Parathyroid adenoma (tissue), 2 donors: ENCODE measurements around the gene COL4A2.

Experiments used
- H2AFZ ChIP-seq: fragments of 300-600 bp; sonication (generic); one replicate; pipeline ENCODE4 v1.7.0; 2017; ENCODE audit warnings: antibody characterized with exemption, mild to moderate bottlenecking
- H3K27ac ChIP-seq: fragments of 300-600 bp; sonication (generic); one replicate; pipeline ENCODE4 v1.7.0; 2017
- H3K27me3 ChIP-seq: fragments of 300-600 bp; sonication (generic); one replicate; pipeline ENCODE4 v1.7.0; 2017; ENCODE audit warnings: low read length; ENCODE audit not compliant: control insufficient read depth, insufficient read depth
- H3K36me3 ChIP-seq: fragments of 300-600 bp; sonication (generic); one replicate; pipeline ENCODE4 v1.7.0; 2017; ENCODE audit warnings: low read length; ENCODE audit not compliant: control insufficient read depth, insufficient read depth
- H3K4me1 ChIP-seq: fragments of 300-600 bp; sonication (generic); one replicate; pipeline ENCODE4 v1.7.0; 2017; ENCODE audit warnings: control low read depth
- H3K4me2 ChIP-seq: fragments of 300-600 bp; sonication (generic); one replicate; pipeline ENCODE4 v1.7.0; 2017; ENCODE audit warnings: low read length
- H3K4me3 ChIP-seq: fragments of 300-600 bp; sonication (generic); one replicate; pipeline ENCODE4 v1.7.0; 2017; ENCODE audit warnings: low read depth, low read length
- H3K79me2 ChIP-seq: fragments of 300-600 bp; sonication (generic); one replicate; pipeline ENCODE4 v1.7.0; 2017; ENCODE audit warnings: control low read depth
- H3K9ac ChIP-seq: fragments of 300-600 bp; sonication (generic); one replicate; pipeline ENCODE4 v1.7.0; 2017; ENCODE audit warnings: mild to moderate bottlenecking
- H3K9me3 ChIP-seq: fragments of 300-600 bp; sonication (generic); one replicate; pipeline ENCODE4 v1.7.0; 2017; ENCODE audit warnings: low read length; ENCODE audit not compliant: control insufficient read depth
- TF ChIP-seq, protein P1 (sequence below): fragments of 300-600 bp; sonication (generic); IDR thresholded peaks from one replicate; pipeline ENCODE4 v1.7.0; 2017; ENCODE audit warnings: antibody characterized with exemption, mild to moderate bottlenecking
- donor health status: primary hyperparathyroidism.

COL4A2 gene

DNA sequence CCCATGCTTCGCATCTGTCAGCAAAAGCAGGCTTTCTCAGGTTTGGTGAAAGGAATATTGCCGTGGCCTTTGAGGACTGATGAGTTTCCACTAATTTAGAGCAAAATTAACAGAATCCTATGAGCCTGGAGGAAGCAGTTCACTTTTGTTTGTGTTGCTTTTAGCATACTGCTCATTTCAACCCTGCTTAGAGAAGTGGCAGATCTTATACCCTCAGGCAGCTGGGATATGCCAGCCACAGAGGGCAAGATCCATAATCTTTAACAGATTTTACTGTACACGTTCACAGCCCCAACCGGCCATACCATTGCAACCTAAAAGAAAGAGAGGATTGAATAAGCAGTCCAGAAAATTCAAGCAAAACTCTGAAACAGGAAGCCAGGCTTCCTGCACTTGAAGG is 60.5 kb downstream of the COL4A2 start:
- H3K79me2 ChIP-seq: no peaks in the 10 kb centered on the region
- H3K9ac ChIP-seq: no peak overlapping the region
- H3K9me3 ChIP-seq: no peaks in the 10 kb centered on the region
- H2AFZ ChIP-seq: no peak overlapping the region
- H3K4me3 ChIP-seq: no peak overlapping the region
- TF ChIP-seq, protein P1, sequence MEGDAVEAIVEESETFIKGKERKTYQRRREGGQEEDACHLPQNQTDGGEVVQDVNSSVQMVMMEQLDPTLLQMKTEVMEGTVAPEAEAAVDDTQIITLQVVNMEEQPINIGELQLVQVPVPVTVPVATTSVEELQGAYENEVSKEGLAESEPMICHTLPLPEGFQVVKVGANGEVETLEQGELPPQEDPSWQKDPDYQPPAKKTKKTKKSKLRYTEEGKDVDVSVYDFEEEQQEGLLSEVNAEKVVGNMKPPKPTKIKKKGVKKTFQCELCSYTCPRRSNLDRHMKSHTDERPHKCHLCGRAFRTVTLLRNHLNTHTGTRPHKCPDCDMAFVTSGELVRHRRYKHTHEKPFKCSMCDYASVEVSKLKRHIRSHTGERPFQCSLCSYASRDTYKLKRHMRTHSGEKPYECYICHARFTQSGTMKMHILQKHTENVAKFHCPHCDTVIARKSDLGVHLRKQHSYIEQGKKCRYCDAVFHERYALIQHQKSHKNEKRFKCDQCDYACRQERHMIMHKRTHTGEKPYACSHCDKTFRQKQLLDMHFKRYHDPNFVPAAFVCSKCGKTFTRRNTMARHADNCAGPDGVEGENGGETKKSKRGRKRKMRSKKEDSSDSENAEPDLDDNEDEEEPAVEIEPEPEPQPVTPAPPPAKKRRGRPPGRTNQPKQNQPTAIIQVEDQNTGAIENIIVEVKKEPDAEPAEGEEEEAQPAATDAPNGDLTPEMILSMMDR: no peak
- H3K36me3 ChIP-seq: no peaks in the 10 kb centered on the region
- no peak overlapping the region for H3K4me2 ChIP-seq
- H3K27ac ChIP-seq: no peak overlapping the region
- H3K4me1 ChIP-seq: no peaks in the 10 kb centered on the region
- no peaks in the 10 kb centered on the region for H3K27me3 ChIP-seq

DNA sequence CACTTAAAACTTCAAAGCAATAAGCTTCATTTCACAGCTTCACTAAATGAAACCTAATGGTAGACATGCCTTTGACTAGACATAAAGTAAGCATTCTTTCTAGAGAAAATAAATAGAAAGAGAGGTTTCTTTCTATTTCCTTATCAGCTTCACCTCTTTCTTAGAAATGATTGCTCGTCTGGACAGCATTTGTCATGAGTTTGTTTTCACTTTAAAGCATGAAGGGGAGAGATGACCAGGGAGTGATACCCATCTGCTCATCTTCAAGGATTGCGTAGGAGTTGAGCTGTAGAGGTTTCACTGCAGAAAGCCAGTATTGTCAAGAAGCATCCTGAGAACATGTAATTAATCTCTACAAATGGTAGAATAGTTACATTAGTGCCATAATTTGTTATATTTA is 61.3 kb downstream of the COL4A2 start:
- Histone ChIP-seq H3K27ac (no peak overlapping the region), H3K4me2 (no peak overlapping the region), H2AFZ (no peak overlapping the region), H3K27me3 (no peaks in the 10 kb centered on the region), H3K36me3 (no peaks in the 10 kb centered on the region), H3K4me1 (no peaks in the 10 kb centered on the region), H3K9me3 (no peaks in the 10 kb centered on the region), H3K4me3 (no peak overlapping the region), H3K9ac (no peak overlapping the region), H3K79me2 (no peaks in the 10 kb centered on the region)
- TF ChIP-seq, protein P1: no peak

- TF ChIP-seq, protein P1: no peak
Measured at GRCh38 chr13:110369400-110369799, 62.3 kb downstream of the COL4A2 start.

GRCh38 chr13:110371550-110372465 is 64.7 kb downstream of the COL4A2 start:
- Histone ChIP-seq H3K4me2 (no peak overlapping the region), H3K79me2 (no peaks in the 10 kb centered on the region), H3K27me3 (no peaks in the 10 kb centered on the region), H3K36me3 (no peaks in the 10 kb centered on the region), H3K9me3 (no peaks in the 10 kb centered on the region), H2AFZ (no peak overlapping the region), H3K4me1 (no peaks in the 10 kb centered on the region), H3K9ac (no peak overlapping the region), H3K27ac (peak overlapping the region; percentile 15), H3K4me3 (no peak overlapping the region)
- TF ChIP-seq, protein P1: no peak

More at GRCh38 chr13:110369400-110369799, 62.3 kb downstream of the COL4A2 start:
- Histone ChIP-seq H3K4me1 (no peaks in the 10 kb centered on the region), H3K79me2 (no peaks in the 10 kb centered on the region), H3K27me3 (no peaks in the 10 kb centered on the region), H3K4me2 (no peak overlapping the region), H3K9me3 (no peaks in the 10 kb centered on the region), H3K36me3 (no peaks in the 10 kb centered on the region), H2AFZ (no peak overlapping the region), H3K27ac (no peak overlapping the region), H3K4me3 (no peak overlapping the region), H3K9ac (no peak overlapping the region)

- no peaks in the 10 kb centered on the region for H3K79me2 ChIP-seq
- no peak overlapping the region for H3K4me3 ChIP-seq
- H3K27ac ChIP-seq: no peak overlapping the region
- no peak overlapping the region for H3K4me2 ChIP-seq
- H2AFZ ChIP-seq: no peak overlapping the region
- no peaks in the 10 kb centered on the region for H3K9me3 ChIP-seq
- no peaks in the 10 kb centered on the region for H3K4me1 ChIP-seq
- H3K27me3 ChIP-seq: no peaks in the 10 kb centered on the region
- no peak overlapping the region for H3K9ac ChIP-seq
- TF ChIP-seq, protein P1: no peak
- H3K36me3 ChIP-seq: no peaks in the 10 kb centered on the region
Measured at GRCh38 chr13:110372676-110373075, 65.6 kb downstream of the COL4A2 start.
